ENCODE results near the gene ANK3. TPM values are rescaled to one million over a fixed set of nuclear protein-coding genes. Genes with fewer than 3 reads are reported as not detected.

The ANK3 gene
- polyA plus RNA-seq, 1 experiment, result 1.6 TPM

DNA sequence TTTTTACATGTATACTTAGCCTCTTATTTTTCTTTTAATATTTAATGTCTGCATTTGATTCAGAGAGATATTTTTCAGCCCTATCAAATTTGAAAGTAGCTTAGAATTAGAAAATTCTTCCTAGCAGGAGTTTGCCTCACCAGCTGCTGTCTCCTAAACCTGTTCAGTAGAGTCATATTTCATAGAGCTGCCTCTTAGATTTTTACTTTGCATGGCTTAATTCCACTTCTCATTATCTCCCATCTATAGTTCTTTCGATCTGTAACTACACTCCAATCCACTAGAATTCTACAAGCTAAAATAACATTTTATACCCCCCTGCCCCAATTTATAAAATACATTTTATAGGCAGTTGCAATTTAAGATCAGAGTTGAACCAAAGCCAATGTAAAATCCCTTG is 227.0 kb downstream of the ANK3 start:
- Histone ChIP-seq H3K4me3 (ENCODE audit: low read depth, low read length) (no peak overlapping the region), H3K9me3 (ENCODE audit: control insufficient read depth, insufficient read depth, low read length) (no peaks in the 10 kb centered on the region), H3K27me3 (ENCODE audit: control insufficient read depth, insufficient read depth, low read length) (peaks cover 3% of the 10 kb centered on the region), H3K27ac (ENCODE audit: low read depth, low read length) (no peak overlapping the region)
- TF ChIP-seq, protein P1, sequence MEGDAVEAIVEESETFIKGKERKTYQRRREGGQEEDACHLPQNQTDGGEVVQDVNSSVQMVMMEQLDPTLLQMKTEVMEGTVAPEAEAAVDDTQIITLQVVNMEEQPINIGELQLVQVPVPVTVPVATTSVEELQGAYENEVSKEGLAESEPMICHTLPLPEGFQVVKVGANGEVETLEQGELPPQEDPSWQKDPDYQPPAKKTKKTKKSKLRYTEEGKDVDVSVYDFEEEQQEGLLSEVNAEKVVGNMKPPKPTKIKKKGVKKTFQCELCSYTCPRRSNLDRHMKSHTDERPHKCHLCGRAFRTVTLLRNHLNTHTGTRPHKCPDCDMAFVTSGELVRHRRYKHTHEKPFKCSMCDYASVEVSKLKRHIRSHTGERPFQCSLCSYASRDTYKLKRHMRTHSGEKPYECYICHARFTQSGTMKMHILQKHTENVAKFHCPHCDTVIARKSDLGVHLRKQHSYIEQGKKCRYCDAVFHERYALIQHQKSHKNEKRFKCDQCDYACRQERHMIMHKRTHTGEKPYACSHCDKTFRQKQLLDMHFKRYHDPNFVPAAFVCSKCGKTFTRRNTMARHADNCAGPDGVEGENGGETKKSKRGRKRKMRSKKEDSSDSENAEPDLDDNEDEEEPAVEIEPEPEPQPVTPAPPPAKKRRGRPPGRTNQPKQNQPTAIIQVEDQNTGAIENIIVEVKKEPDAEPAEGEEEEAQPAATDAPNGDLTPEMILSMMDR (IDR thresholded peaks at IDR 0.05; ENCODE audit: low read depth, low read length), result no peak
- CTCF ChIA-PET, result interaction anchor here (1.4 kb wide), 1 partner anchor 47 kb away, joined by 5 read pairs; no protein-coding TSS in a partner anchor
- POLR2A ChIA-PET, result no interaction called here
- DNase-seq (ENCODE audit: low read depth, low spot score), result no peak

DNA sequence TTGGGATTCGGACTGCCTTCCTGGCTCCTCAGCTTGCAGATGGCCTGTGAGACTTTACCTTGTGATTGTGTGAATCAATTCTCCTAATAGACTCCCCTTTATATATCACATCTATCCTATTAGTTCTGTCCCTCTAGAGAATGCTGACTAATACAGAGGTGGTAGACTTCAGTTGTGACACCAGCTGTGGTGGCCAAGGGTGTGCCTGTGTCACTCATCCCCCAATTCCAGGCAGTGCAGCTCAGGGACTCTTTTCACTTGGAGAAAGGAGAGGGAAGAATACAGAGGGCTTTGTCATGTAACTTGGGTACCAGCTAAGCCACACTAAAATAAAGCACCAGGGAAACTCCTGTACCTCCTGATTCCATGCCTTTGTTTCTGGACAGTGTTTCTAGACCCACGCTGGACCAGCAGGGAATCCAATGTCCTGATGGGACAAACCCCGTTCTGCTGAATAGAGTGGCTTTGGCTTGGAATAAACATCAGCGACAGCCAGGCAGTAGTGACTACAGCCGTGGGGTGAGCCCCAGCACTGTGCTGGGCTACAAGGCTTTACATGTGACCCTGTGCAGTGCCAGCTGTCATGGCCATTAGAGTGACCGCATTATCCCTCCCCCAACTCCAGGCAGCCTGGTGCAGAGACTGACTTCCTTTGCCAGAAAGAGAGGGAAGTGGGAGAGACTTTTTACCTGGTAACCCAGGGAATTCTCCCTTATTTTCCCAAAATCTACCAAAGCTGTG is 233.6 kb downstream of the ANK3 start:
- ChIA-PET CTCF (no interaction called here), POLR2A (no interaction called here)
- TF ChIP-seq, protein P1 (IDR thresholded peaks at IDR 0.05; ENCODE audit: low read depth, low read length), result no peak
- DNase-seq (ENCODE audit: low read depth, low spot score), result no peak
- no peaks in the 10 kb centered on the region for H3K9me3 ChIP-seq (ENCODE audit: control insufficient read depth, insufficient read depth, low read length)
- peaks cover 3% of the 10 kb centered on the region for H3K27me3 ChIP-seq (ENCODE audit: control insufficient read depth, insufficient read depth, low read length)
- no peak overlapping the region for H3K4me3 ChIP-seq (ENCODE audit: low read depth, low read length)
- H3K27ac ChIP-seq (ENCODE audit: low read depth, low read length), result no peak overlapping the region

DNA sequence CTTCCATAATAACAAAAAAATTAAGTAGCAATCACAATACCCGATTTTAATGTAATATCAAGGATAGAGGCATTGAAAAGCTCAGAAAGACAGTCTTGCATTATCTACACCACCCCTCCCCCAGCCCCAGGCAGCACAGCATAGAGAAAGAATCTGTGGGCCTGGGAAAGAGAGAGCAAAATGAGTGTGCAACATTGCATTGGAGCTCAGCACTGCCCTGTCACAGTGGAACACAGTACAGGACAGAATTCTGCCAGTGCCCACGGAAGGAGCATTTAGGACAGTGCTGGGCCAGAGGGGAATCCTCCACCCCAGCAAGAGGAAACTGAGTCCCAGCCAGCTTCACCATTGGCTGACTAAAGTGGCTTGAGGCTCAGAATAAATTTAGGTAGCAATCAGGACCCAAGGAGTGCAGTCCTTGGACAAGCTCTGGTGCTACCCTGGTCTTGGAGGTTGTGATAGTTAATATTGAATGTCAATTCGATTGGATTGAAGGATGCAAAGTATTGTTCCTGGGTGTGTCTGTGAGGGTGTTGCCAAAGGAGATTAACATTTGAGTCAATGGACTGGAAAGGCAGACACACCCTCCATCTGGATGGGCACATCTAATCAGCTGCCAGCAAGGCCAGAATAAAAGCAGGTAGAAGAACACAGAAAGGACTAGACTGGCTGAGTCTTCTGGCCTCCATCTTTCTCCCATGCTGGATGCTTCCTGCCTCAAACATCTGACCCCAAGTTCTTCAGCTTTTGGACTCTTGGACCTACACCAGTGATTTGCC is 234.4 kb downstream of the ANK3 start:
- Histone ChIP-seq H3K9me3 (ENCODE audit: control insufficient read depth, insufficient read depth, low read length) (no peaks in the 10 kb centered on the region), H3K27me3 (ENCODE audit: control insufficient read depth, insufficient read depth, low read length) (peaks cover 3% of the 10 kb centered on the region), H3K27ac (ENCODE audit: low read depth, low read length) (no peak overlapping the region), H3K4me3 (ENCODE audit: low read depth, low read length) (no peak overlapping the region)
- ChIA-PET CTCF (no interaction called here), POLR2A (no interaction called here)
- TF ChIP-seq, protein P1 (IDR thresholded peaks at IDR 0.05; ENCODE audit: low read depth, low read length), result no peak
- DNase-seq (ENCODE audit: low read depth, low spot score), result no peak

DNA sequence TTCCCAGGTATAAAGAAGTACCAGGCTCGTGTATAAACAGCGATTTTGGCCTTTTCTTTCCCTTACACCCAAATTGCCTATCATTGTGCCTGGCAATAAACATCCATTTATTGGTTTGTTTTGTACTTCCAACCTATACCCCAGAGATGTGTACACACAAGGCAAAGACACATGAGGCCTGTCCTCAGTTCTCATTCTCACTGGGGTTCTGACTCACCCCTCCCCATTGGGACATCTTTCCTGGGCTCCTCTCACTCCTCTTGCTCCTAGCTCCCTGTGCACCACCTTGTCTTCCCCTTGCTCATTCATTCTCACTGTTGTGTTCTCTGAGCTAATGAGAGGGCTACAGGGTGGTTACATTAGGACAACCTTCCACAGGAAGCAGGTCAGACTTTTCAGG is 240.7 kb downstream of the ANK3 start:
- no peaks in the 10 kb centered on the region for H3K9me3 ChIP-seq (ENCODE audit: control insufficient read depth, insufficient read depth, low read length)
- no peaks in the 10 kb centered on the region for H3K27me3 ChIP-seq (ENCODE audit: control insufficient read depth, insufficient read depth, low read length)
- H3K4me3 ChIP-seq (ENCODE audit: low read depth, low read length), result no peak overlapping the region
- TF ChIP-seq, protein P1 (IDR thresholded peaks at IDR 0.05; ENCODE audit: low read depth, low read length), result no peak
- ChIA-PET POLR2A (no interaction called here), CTCF (interaction anchor here (0.6 to 1.3 kb wide), 3 partner anchors 34 to 55 kb away, joined by 3 read pairs; no protein-coding TSS in a partner anchor)
- no peak for DNase-seq (ENCODE audit: low read depth, low spot score)
- H3K27ac ChIP-seq (ENCODE audit: low read depth, low read length), result no peak overlapping the region
